ENCODE results near the gene NDST1.

GRCh38 chr5:150587016-150587415 is 79.1 kb downstream of the NDST1 start:
- no peak for TF ChIP-seq CTCF (IDR thresholded peaks at IDR 0.05; ENCODE audit: insufficient read depth, low read length)
- TF ChIP-seq GABPA (IDR thresholded peaks at IDR 0.05; ENCODE audit: low read depth) = no peak
- TF ChIP-seq REST (IDR thresholded peaks at IDR 0.05; ENCODE audit: insufficient replicate concordance, low read depth) = no peak
- no peak for TF ChIP-seq POLR2AphosphoS5 (IDR thresholded peaks at IDR 0.05; ENCODE audit: low read depth)
- no peak for TF ChIP-seq SPI1 (IDR thresholded peaks at IDR 0.05; ENCODE audit: borderline replicate concordance, low read depth)

All from HL-60 (cell line).